Thoracic aorta (tissue), 2 donors: Measurements from ENCODE around the gene PYGM. TPM values are rescaled to one million over a fixed set of nuclear protein-coding genes. Genes with fewer than 3 reads are reported as not detected.

ENCODE experiments used
- ATAC-seq: fragments of 150-250 bp; one replicate; pipeline ENCODE4 v1.8.0; 2017; ENCODE audit warnings: low read depth; ENCODE audit not compliant: insufficient number of reproducible peaks, low FRiP score
- DNase-seq: peaks from one replicate; pipeline ENCODE4 v3.0.0-alpha.2; 2020; ENCODE audit warnings: low spot score
- H3K27ac ChIP-seq, 2 donors: fragments of 200-600 bp; sonication (generic); 1 replicate in 1 of 2; 2 replicates in 1 of 2; pipeline ENCODE4 v1.5.1; 2016; ENCODE audit warnings: mild to moderate bottlenecking in 2 of 2, moderate library complexity in 2 of 2
- H3K27me3 ChIP-seq: fragments of 200-600 bp; sonication (generic); replicated peaks from 2 replicates; pipeline ENCODE4 v1.6.0; 2016; ENCODE audit warnings: mild to moderate bottlenecking; ENCODE audit not compliant: insufficient read depth
- H3K36me3 ChIP-seq: fragments of 200-600 bp; sonication (generic); one replicate; pipeline ENCODE4 v1.5.1; 2016
- H3K4me1 ChIP-seq, 2 donors: fragments of 200-600 bp; sonication (generic); 1 replicate in 1 of 2; 2 replicates in 1 of 2; pipeline versions ENCODE4 v1.5.1 to v1.6.0; 2016; ENCODE audit warnings: low read depth in 2 of 2, mild to moderate bottlenecking in 1 of 2; ENCODE audit not compliant: control insufficient read depth in 1 of 2
- H3K4me3 ChIP-seq: fragments of 200-600 bp; sonication (generic); 2 replicates; pipeline ENCODE4 v1.5.1; 2016; ENCODE audit warnings: mild to moderate bottlenecking
- H3K9me3 ChIP-seq: fragments of 200-600 bp; sonication (generic); 2 replicates; pipeline ENCODE4 v1.5.1; 2016
- CTCF ChIP-seq: fragments of 200-600 bp; sonication (generic); IDR thresholded peaks from one replicate; pipeline ENCODE4 v1.5.1; 2019; ENCODE audit warnings: antibody characterized with exemption
- total RNA-seq, 2 donors: library from RNA; depleted of rRNA; stranded (reverse); fragments of >200 nt; gene quantifications; one replicate each; pipeline versions ENCODE4 v1.1.0 to v1.2.3, GENCODE V29; 2016

Gene PYGM
- total RNA-seq, 2 donors from 2014 or later: 12.2 to 13.4 TPM

- Histone ChIP-seq H3K9me3 (no peaks in the 10 kb centered on the region), H3K36me3 (peaks cover 4% of the 10 kb centered on the region), H3K27me3 (no peaks in the 10 kb centered on the region), H3K4me1 (peaks cover 21 to 27% of the 10 kb centered on the region in 2 donors), H3K27ac (no peak overlapping the region), H3K4me3 (no peak overlapping the region)
- no peak for TF ChIP-seq CTCF
- DNase-seq: no peak
- ATAC-seq: no peak
Measured at GRCh38 chr11:64800303-64801157, 40.8 kb upstream of the PYGM start.

DNA sequence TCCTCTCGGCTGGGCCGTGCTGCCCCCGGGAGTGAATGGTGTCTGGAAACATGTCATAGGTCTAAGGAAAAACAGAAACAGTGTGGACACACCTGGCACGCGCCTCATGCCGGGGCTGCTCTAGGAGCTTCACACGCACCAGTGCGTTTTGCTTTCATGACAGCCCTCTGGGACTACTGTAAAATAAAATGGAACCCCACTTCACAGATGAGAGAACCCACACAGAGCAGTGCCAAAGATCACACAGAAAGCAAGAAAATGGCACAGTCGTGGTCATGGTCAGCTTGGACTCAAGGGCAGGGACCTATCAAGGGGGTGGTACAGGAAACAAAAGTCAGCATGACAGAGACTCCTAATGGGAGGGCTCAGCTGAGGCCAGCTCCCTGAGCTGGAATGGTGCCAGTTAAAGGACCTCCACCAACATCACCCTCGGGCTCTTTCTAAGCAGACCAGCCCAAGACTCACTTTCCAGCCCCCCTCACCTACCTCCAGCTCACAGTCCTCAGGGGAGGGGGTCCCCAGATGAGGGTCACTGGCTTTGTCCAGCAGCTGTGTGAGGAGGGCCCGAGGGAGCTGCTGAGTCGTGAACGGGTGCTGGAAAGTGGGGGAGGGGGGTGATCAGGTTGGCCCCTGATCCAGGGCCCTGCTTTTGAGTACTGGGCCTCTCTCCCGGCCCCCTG lies 40.0 kb upstream of the PYGM start:
- no peaks in the 10 kb centered on the region for H3K36me3 ChIP-seq
- H3K27me3 ChIP-seq: no peaks in the 10 kb centered on the region
- peaks cover 21 to 25% of the 10 kb centered on the region in 2 donors for H3K4me1 ChIP-seq
- TF ChIP-seq CTCF: no peak
- ATAC-seq (no peak), DNase-seq (no peak)
- H3K9me3 ChIP-seq: no peaks in the 10 kb centered on the region
- no peak overlapping the region for H3K4me3 ChIP-seq
- H3K27ac ChIP-seq: no peak overlapping the region

DNA sequence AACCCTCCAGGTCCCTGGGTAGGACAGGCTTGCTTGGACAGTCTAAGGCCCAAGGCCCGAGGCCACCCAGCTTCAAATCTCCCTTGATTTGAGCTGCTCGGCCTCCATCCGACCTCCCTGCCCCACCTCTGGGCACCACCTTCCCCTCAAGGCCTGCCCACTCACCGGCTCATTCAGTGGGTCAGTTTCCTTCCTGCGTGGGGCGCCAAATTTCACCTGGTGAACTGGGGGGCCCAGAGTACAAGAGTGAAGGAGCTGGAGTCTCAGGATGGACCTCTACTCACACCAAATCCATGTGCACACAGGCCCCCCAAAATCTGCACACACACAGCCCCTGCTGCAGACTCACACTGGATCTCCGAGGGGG lies 39.5 kb upstream of the PYGM start:
- ATAC-seq: no peak
- no peak for DNase-seq
- Histone ChIP-seq H3K27me3 (no peaks in the 10 kb centered on the region), H3K9me3 (no peaks in the 10 kb centered on the region), H3K27ac (no peak overlapping the region), H3K36me3 (no peaks in the 10 kb centered on the region), H3K4me1 (peaks cover 16 to 20% of the 10 kb centered on the region in 2 donors), H3K4me3 (no peak overlapping the region)
- TF ChIP-seq CTCF: no peak

DNA sequence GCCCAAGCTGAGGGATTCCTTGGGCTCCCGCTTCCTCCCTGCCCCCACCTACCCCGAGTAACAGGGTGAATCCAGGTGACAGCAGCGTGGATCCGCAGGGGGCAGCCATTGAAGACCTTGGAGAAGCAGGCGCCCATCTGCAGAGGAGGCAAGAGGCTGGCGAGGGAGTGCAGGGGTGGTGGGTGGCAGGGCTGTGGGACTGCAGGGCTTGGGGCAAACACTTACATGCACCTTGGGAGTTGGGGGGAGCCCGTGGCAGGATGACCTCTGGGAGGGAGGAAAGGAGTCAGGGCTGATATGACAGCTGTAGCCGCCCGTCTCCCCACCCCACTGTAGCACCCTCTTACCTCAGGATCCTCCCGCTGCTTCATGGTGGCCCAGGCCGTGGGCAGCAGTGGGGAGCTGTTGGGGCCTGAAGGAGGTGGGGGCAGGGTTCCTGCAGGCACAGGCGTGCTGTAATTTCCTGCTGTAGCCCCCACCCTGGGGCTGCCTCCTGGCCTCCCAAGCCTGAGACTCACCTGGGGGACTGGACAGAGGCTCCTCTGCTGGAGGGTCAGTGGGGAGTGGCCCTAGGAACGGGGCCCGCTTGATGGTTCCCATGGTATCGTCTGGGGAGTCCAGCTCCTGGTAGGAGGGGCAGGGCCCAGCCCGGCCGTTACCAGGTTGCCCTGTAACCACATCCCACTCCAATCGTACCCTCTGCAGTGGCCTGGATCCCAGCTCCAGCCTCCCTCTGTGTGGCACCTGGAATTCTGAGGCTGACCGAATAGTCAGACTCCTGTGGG lies 37.2 kb upstream of the PYGM start:
- Histone ChIP-seq H3K27ac (no peak overlapping the region), H3K9me3 (no peaks in the 10 kb centered on the region), H3K4me1 (peaks cover 2 to 5% of the 10 kb centered on the region in 2 donors), H3K4me3 (no peak overlapping the region), H3K36me3 (no peaks in the 10 kb centered on the region), H3K27me3 (no peaks in the 10 kb centered on the region)
- DNase-seq (no peak), ATAC-seq (no peak)
- TF ChIP-seq CTCF: no peak
